Naive thymus-derived CD4-positive, alpha-beta T cell (primary cell): ENCODE data around the gene EEF1AKMT4. TPM values are rescaled to one million over a fixed set of nuclear protein-coding genes. Genes with fewer than 3 reads are reported as not detected.

ENCODE experiments used
- ATAC-seq: fragments of 150-1000 bp; cut with Tn5 transposase; 2 replicates; pipeline ENCODE4 v1.10.0; 2021; ENCODE audit warnings: mild to moderate bottlenecking, moderate library complexity
- CTCF ChIA-PET: fragments of 350-600 bp; sonication (Branson Sonifier 250); formaldehyde crosslinking; loops from one replicate; lab custom pipeline; 2021; ENCODE audit warnings: antibody characterized with exemption; lab: Charles Lee
- POLR2A ChIA-PET: fragments of 350-600 bp; sonication (Branson Sonifier 250); formaldehyde crosslinking; loops from one replicate; lab custom pipeline; 2021; ENCODE audit warnings: antibody characterized with exemption, inconsistent platforms; lab: Charles Lee
- DNase-seq, 9 donors: peaks; one replicate each; pipeline versions ENCODE4 v3.0.0 to v3.0.0-alpha.2; 2020 to 2022; ENCODE audit warnings: mixed read lengths in 1 of 9
- H3K27ac ChIP-seq: one replicate; pipeline ENCODE4 v1.7.0; 2013; ENCODE audit warnings: mild to moderate bottlenecking, low read depth, low read length, moderate library complexity
- H3K27me3 ChIP-seq, 2 donors: one replicate each; pipeline ENCODE4 v1.7.0; 2013; ENCODE audit warnings: low read length in 2 of 2, mild to moderate bottlenecking in 2 of 2, moderate library complexity in 2 of 2; ENCODE audit not compliant: control insufficient read depth in 2 of 2, insufficient read depth in 2 of 2
- H3K36me3 ChIP-seq, 3 experiments: 1 replicate in 2 of 3; 2 replicates in 1 of 3; pipeline ENCODE4 v1.7.0; 2013; ENCODE audit warnings: low read length in 3 of 3, mild to moderate bottlenecking in 3 of 3, moderate library complexity in 1 of 3; ENCODE audit not compliant: insufficient read depth in 3 of 3, control insufficient read depth in 2 of 3
- H3K4me1 ChIP-seq, 2 donors: one replicate each; pipeline ENCODE4 v1.7.0; 2013; ENCODE audit warnings: low read length in 2 of 2, mild to moderate bottlenecking in 2 of 2, moderate library complexity in 1 of 2; ENCODE audit not compliant: control insufficient read depth in 2 of 2, insufficient read depth in 2 of 2
- H3K4me3 ChIP-seq: 2 replicates; pipeline ENCODE4 v1.7.0; 2013; ENCODE audit warnings: mild to moderate bottlenecking, low read length
- H3K9me3 ChIP-seq, 3 experiments: 1 replicate in 2 of 3; 2 replicates in 1 of 3; pipeline ENCODE4 v1.7.0; 2013; ENCODE audit warnings: low read length in 3 of 3; ENCODE audit not compliant: control insufficient read depth in 2 of 3
- H3K27ac Mint-ChIP-seq, 9 donors: one replicate each; pipeline ENCODE4 v1.8.0; 2020 to 2022; ENCODE audit warnings: mixed read lengths in 9 of 9, mild to moderate bottlenecking in 8 of 9, moderate library complexity in 5 of 9, inconsistent platforms in 2 of 9
- H3K27me3 Mint-ChIP-seq, 5 donors: one replicate each; pipeline ENCODE4 v1.8.0; 2021 to 2022; ENCODE audit warnings: mixed read lengths in 5 of 5, mild to moderate bottlenecking in 1 of 5
- H3K36me3 Mint-ChIP-seq, 5 donors: one replicate each; pipeline ENCODE4 v1.8.0; 2020 to 2022; ENCODE audit warnings: mixed read lengths in 5 of 5, mild to moderate bottlenecking in 3 of 5, inconsistent platforms in 1 of 5
- H3K4me1 Mint-ChIP-seq, 7 donors: one replicate each; pipeline ENCODE4 v1.8.0; 2020 to 2022; ENCODE audit warnings: mixed read lengths in 7 of 7, mild to moderate bottlenecking in 3 of 7, inconsistent platforms in 1 of 7
- H3K4me3 Mint-ChIP-seq, 10 donors: one replicate each; pipeline ENCODE4 v1.8.0; 2020 to 2022; ENCODE audit warnings: mild to moderate bottlenecking in 10 of 10, mixed read lengths in 10 of 10, moderate library complexity in 6 of 10, inconsistent platforms in 2 of 10
- H3K9me3 Mint-ChIP-seq, 11 donors: one replicate each; pipeline ENCODE4 v1.8.0; 2020 to 2022; ENCODE audit warnings: mixed read lengths in 11 of 11, mild to moderate bottlenecking in 4 of 11, inconsistent platforms in 1 of 11, moderate library complexity in 1 of 11
- intact Hi-C, 2 donors: fragments of 100-400 bp; cut with micrococcal nuclease; formaldehyde crosslinking; loops; one replicate each; pipeline ENCODE4 v1.15.1; 2023
- polyA plus RNA-seq, 2 donors: library from polyadenylated mRNA; unstranded; fragments of 300-500 nt; fragmentation: Illumina TruSeq; gene quantifications; one replicate each; pipeline ENCODE4 v1.2.3, GENCODE V29; 2021
- total RNA-seq, 6 experiments: library from RNA in 5 of 6; stranded (reverse) in 5 of 6; gene quantifications; 1 replicate in 5 of 6; 2 replicates in 1 of 6; pipeline ENCODE4 v1.2.3 and lab custom pipeline; 2021 to 2026

The EEF1AKMT4 gene
- total and polyA plus RNA-seq, 7 experiments from 2014 or later, result 0.27 to 6.6 (median 2.3) TPM

DNA sequence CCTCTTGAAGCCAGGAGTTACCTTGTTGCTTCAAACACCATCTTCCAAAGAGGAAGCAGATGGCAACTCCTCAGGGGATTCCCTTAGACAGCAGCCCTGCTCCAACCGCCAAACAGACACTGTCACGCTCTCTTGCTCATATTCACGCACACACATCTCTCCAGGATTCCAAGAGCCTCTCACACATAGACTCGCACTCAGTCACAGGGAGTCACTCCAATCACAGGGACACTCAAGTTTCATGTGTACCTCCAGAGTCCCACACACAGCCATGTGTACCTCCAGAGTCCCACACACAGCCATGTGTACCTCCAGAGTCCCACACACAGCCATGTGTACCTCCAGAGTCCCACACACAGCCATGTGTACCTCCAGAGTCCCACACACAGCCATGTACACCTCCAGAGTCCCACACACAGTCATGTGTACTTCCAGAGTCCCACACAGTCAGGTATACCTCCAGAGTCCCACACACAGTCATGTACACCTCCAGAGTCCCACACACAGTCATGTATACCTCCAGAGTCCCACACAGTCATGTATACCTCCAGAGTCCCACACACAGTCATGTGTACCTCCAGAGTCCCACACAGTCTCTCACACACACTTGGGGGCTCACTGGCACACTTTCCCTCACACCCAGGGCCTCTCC is 14.0 kb upstream of the EEF1AKMT4 start:
- Histone ChIP-seq H3K4me3 (no peak overlapping the region), H3K36me3 (no peaks in the 10 kb centered on the region), H3K27me3 (peaks cover 4 to 8% of the 10 kb centered on the region in 2 donors), H3K4me1 (no peaks in the 10 kb centered on the region), H3K27ac (no peak overlapping the region), H3K9me3 (no peaks in the 10 kb centered on the region)
- Mint-ChIP-seq H3K4me1 (peaks cover 4 to 11% (median 8%) of the 10 kb centered on the region in 7 donors), H3K27ac (no peak overlapping the region), H3K4me3 (no peak overlapping the region), H3K27me3 (peaks cover 22 to 28% (median 24%) of the 10 kb centered on the region in 5 donors), H3K9me3 (peaks cover 0 to 2% (median 0%) of the 10 kb centered on the region in 11 donors), H3K36me3 (no peaks in the 10 kb centered on the region)
- POLR2A ChIA-PET, result no interaction called here
- intact Hi-C loops, result no loop called here
- ATAC-seq (no peak), DNase-seq (no peak)
- CTCF ChIA-PET, result no interaction called here

DNA sequence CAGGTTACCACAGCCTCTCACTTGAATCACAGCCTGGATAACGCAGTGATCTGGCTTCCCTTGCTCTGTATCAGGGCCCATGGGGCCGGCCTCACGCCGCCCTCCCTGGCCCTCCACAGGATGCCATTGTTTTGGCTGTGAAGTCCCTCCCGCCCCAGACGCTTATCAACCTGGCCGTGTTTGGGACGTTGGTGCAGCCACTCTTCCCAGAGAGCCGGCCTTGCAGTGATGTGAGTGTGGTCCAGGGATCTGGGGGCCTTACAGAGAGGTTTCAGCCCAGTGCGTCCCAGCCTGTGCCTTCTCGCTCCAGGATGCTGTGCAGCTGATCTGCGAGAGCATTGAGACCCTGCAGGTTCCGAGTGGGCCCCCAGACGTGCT is 13.4 kb upstream of the EEF1AKMT4 start:
- Mint-ChIP-seq H3K4me1 (peaks cover 4 to 8% (median 6%) of the 10 kb centered on the region in 7 donors), H3K27ac (no peak overlapping the region), H3K4me3 (no peak overlapping the region), H3K36me3 (no peaks in the 10 kb centered on the region), H3K27me3 (peaks cover 20 to 26% (median 21%) of the 10 kb centered on the region in 5 donors), H3K9me3 (peaks cover 0 to 2% (median 0%) of the 10 kb centered on the region in 11 donors)
- Histone ChIP-seq H3K9me3 (no peaks in the 10 kb centered on the region), H3K36me3 (no peaks in the 10 kb centered on the region), H3K27me3 (peaks cover 4 to 6% of the 10 kb centered on the region in 2 donors), H3K4me3 (no peak overlapping the region), H3K4me1 (no peaks in the 10 kb centered on the region), H3K27ac (no peak overlapping the region)
- ChIA-PET POLR2A (no interaction called here), CTCF (no interaction called here)
- DNase-seq, result no peak
- ATAC-seq, result no peak
- intact Hi-C loops, result no loop called here

GRCh38 chr3:184236636-184237035 is 12.8 kb upstream of the EEF1AKMT4 start:
- Histone ChIP-seq H3K27me3 (no peaks in the 10 kb centered on the region), H3K27ac (no peak overlapping the region), H3K36me3 (peaks cover 0 to 2% (median 0%) of the 10 kb centered on the region in 3 experiments), H3K9me3 (no peaks in the 10 kb centered on the region), H3K4me3 (no peak overlapping the region), H3K4me1 (no peaks in the 10 kb centered on the region)
- H3K27me3 Mint-ChIP-seq, result peaks cover 14 to 20% (median 15%) of the 10 kb centered on the region in 5 donors
- peaks cover 0 to 2% (median 0%) of the 10 kb centered on the region in 7 donors for H3K4me1 Mint-ChIP-seq
- H3K9me3 Mint-ChIP-seq, result peaks cover 0 to 2% (median 0%) of the 10 kb centered on the region in 11 donors
- DNase-seq (no peak), ATAC-seq (no peak)
- H3K27ac Mint-ChIP-seq, result no peak overlapping the region
- intact Hi-C loops, result no loop called here
- POLR2A ChIA-PET, result no interaction called here
- H3K4me3 Mint-ChIP-seq, result no peak overlapping the region
- no peaks in the 10 kb centered on the region for H3K36me3 Mint-ChIP-seq
- CTCF ChIA-PET, result no interaction called here

DNA sequence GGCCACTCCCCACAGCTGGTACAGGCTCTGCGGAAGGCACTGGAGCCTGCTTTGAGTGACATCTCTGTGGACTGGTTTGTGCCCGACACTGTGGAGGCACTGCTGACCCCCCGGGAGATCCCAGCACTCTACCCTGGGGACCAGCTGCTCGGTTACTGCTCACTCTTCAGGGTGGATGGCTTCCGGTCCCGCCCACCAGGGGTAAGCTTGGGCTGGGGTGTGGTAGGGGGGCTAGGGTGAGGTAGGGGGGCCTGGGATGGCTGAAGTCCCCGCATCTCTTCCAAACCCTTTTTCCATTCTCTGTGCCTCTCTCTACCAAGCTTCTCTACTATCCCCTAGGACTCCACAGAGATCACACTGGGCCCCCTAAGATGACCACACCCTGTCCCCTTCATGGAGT is 12.3 kb upstream of the EEF1AKMT4 start:
- H3K27ac Mint-ChIP-seq, result no peak overlapping the region
- H3K9me3 Mint-ChIP-seq, result peaks cover 0 to 2% (median 0%) of the 10 kb centered on the region in 11 donors
- no peaks in the 10 kb centered on the region for H3K9me3 ChIP-seq
- POLR2A ChIA-PET, result no interaction called here
- DNase-seq (no peak), ATAC-seq (no peak)
- H3K27ac ChIP-seq, result no peak overlapping the region
- H3K27me3 ChIP-seq, result no peaks in the 10 kb centered on the region
- H3K4me3 Mint-ChIP-seq, result no peak overlapping the region
- intact Hi-C loops, result no loop called here
- CTCF ChIA-PET, result interaction anchor here (0.6 to 0.7 kb wide), 2 partner anchors 100 to 334 kb away, joined by 3 read pairs; no protein-coding TSS in a partner anchor
- H3K36me3 Mint-ChIP-seq, result peaks cover 0 to 1% (median 0%) of the 10 kb centered on the region in 5 donors
- no peak overlapping the region for H3K4me3 ChIP-seq
- peaks cover 9 to 14% (median 9%) of the 10 kb centered on the region in 5 donors for H3K27me3 Mint-ChIP-seq
- no peaks in the 10 kb centered on the region for H3K4me1 ChIP-seq
- peaks cover 0 to 8% (median 1%) of the 10 kb centered on the region in 3 experiments for H3K36me3 ChIP-seq
- H3K4me1 Mint-ChIP-seq, result peaks cover 0 to 2% (median 0%) of the 10 kb centered on the region in 7 donors

GRCh38 chr3:184237807-184238206 is 11.7 kb upstream of the EEF1AKMT4 start:
- Mint-ChIP-seq H3K27me3 (peaks cover 3 to 8% (median 3%) of the 10 kb centered on the region in 5 donors), H3K36me3 (peaks cover 0 to 7% (median 2%) of the 10 kb centered on the region in 5 donors), H3K4me3 (no peak overlapping the region), H3K4me1 (peaks cover 0 to 2% (median 0%) of the 10 kb centered on the region in 7 donors), H3K27ac (no peak overlapping the region), H3K9me3 (peaks cover 0 to 2% (median 0%) of the 10 kb centered on the region in 11 donors)
- ChIA-PET CTCF (interaction anchor here (0.6 to 1.1 kb wide), 3 partner anchors 10 to 99 kb away, joined by 3 to 4 read pairs (median 3); no protein-coding TSS in a partner anchor), POLR2A (no interaction called here)
- intact Hi-C loops, result no loop called here
- H3K9me3 ChIP-seq, result no peaks in the 10 kb centered on the region
- no peaks in the 10 kb centered on the region for H3K27me3 ChIP-seq
- ATAC-seq (no peak), DNase-seq (no peak)
- no peaks in the 10 kb centered on the region for H3K4me1 ChIP-seq
- no peak overlapping the region for H3K4me3 ChIP-seq
- H3K36me3 ChIP-seq, result peaks cover 0 to 14% (median 3%) of the 10 kb centered on the region in 3 experiments
- H3K27ac ChIP-seq, result no peak overlapping the region

DNA sequence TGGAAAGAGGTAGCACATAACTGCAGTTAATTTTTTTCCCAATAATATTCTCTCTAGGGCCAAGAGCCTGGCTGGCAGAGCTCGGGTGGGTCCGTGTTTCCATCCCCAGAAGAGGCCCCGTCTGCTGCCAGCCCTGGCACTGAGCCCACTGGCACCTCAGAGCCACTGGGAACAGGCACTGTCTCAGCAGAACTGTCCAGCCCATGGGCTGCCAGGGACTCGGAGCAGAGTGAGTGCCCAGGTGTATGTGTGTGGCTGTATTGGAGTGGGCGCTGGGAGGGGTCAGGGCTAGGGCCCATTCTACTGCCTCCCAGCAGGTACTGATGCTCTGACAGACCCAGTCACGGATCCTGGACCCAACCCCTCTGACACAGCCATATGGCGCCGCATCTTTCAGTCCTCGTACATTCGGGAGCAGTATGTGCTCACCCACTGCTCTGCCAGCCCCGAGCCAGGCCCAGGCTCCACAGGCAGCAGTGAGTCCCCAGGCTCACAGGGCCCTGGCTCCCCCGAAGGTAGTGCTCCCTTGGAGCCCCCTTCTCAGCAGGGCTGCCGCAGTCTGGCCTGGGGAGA is 11.1 kb upstream of the EEF1AKMT4 start:
- H3K27me3 ChIP-seq, result no peaks in the 10 kb centered on the region
- no peak for ATAC-seq
- no peaks in the 10 kb centered on the region for H3K4me1 ChIP-seq
- Mint-ChIP-seq H3K27me3 (peaks cover 0 to 5% (median 0%) of the 10 kb centered on the region in 5 donors), H3K4me1 (peaks cover 0 to 2% (median 0%) of the 10 kb centered on the region in 7 donors), H3K36me3 (peaks cover 0 to 12% (median 6%) of the 10 kb centered on the region in 5 donors), H3K27ac (no peak overlapping the region), H3K4me3 (no peak overlapping the region), H3K9me3 (peaks cover 0 to 2% (median 0%) of the 10 kb centered on the region in 11 donors)
- intact Hi-C loops, result no loop called here
- peaks cover 0 to 19% (median 3%) of the 10 kb centered on the region in 3 experiments for H3K36me3 ChIP-seq
- no peaks in the 10 kb centered on the region for H3K9me3 ChIP-seq
- CTCF ChIA-PET, result interaction anchor here (0.6 to 1.1 kb wide), 3 partner anchors 10 to 65 kb away, joined by 3 to 4 read pairs (median 4); no protein-coding TSS in a partner anchor
- no peak overlapping the region for H3K27ac ChIP-seq
- H3K4me3 ChIP-seq, result no peak overlapping the region
- POLR2A ChIA-PET, result no interaction called here
- no peak for DNase-seq
